NCI-H345 treated with DMSO at 0.1 percent for 48 hours (cell line): ENCODE data around the gene PITX2.
"Not testable (repeated sequence)": the region's sequence is repeated elsewhere in the genome, so short reads cannot be mapped to it uniquely, and the experiment has no call there.

Source experiments
- DNase-seq: peaks from one replicate; lab custom pipeline; 2025; ENCODE audit not compliant: unreplicated experiment; lab: John Stamatoyannopoulos, UW

PITX2 gene

GRCh38 chr4:110612631-110613269 is 10.1 kb downstream of the PITX2 start:
- no peak for DNase-seq

- DNase-seq, result no peak
Observed at GRCh38 chr4:110611968-110612447, 10.9 kb downstream of the PITX2 start.

GRCh38 chr4:110610940-110611831 is 11.7 kb downstream of the PITX2 start:
- DNase-seq, result no peak

- DNase-seq, result no peak
Observed at GRCh38 chr4:110610620-110610939, 12.3 kb downstream of the PITX2 start.

GRCh38 chr4:110609044-110609750 is 13.7 kb downstream of the PITX2 start:
- no peak for DNase-seq

GRCh38 chr4:110605077-110605476 is 17.8 kb downstream of the PITX2 start:
- DNase-seq, result no peak

- no peak for DNase-seq
Observed at GRCh38 chr4:110602061-110602460, 20.8 kb downstream of the PITX2 start.

- no peak for DNase-seq
Observed at GRCh38 chr4:110597582-110597981, 25.3 kb downstream of the PITX2 start.

- DNase-seq, result no peak
Observed at GRCh38 chr4:110596431-110596830, 26.4 kb downstream of the PITX2 start.

GRCh38 chr4:110595583-110595982 is 27.3 kb downstream of the PITX2 start:
- no peak for DNase-seq

GRCh38 chr4:110589297-110589696 is 33.6 kb downstream of the PITX2 start:
- no peak for DNase-seq

GRCh38 chr4:110587666-110588285 is 35.1 kb downstream of the PITX2 start:
- DNase-seq, result no peak

GRCh38 chr4:110586131-110586850 is 36.6 kb downstream of the PITX2 start:
- no peak for DNase-seq

- not testable (repeated sequence) for DNase-seq
Observed at GRCh38 chr4:110576696-110577095, 46.2 kb downstream of the PITX2 start.
